IMR-90 (cell line): ENCODE results near the gene PSMA7. TPM values are rescaled to one million over a fixed set of nuclear protein-coding genes. Genes with fewer than 3 reads are reported as not detected.
A peak's percentile ranks its signal among the peaks of the same experiment; 100 is the strongest.

ENCODE experiments used
- ATAC-seq: fragments of 200-7000 bp; cut with Tn5 transposase; 2 replicates; pipeline ENCODE4 v1.9.1; 2020; ENCODE audit warnings: low read depth, mild to moderate bottlenecking, moderate library complexity
- BruUV-seq: library from RNA; stranded (reverse); fragments of 400-500 nt; replicated peaks from 2 replicates; lab custom pipeline; 2021; lab: Mats Ljungman, UMichigan
- CTCF ChIA-PET: fragments of 300-600 bp; formaldehyde crosslinking; extraction: SDS; loops from one replicate; lab custom pipeline; 2021; ENCODE audit warnings: antibody characterized with exemption; lab: Yijun Ruan, JAX
- POLR2A ChIA-PET: fragments of 300-600 bp; sonication (Branson Sonifier 250); formaldehyde crosslinking; loops from one replicate; lab custom pipeline; 2022; ENCODE audit warnings: antibody characterized with exemption; ENCODE audit not compliant: unreplicated experiment; lab: Charles Lee
- DNase-seq: peaks from one replicate; pipeline ENCODE4 v3.0.0; 2013
- H2AFZ ChIP-seq: replicated peaks from 2 replicates; pipeline ENCODE3; 2013; ENCODE audit warnings: low read length, mild to moderate bottlenecking; ENCODE audit not compliant: poor library complexity
- H2AK5ac ChIP-seq: 2 replicates; pipeline ENCODE4 v1.6.1; 2013; ENCODE audit warnings: low read depth, low read length, inconsistent platforms
- H2AK9ac ChIP-seq: replicated peaks from 2 replicates; pipeline ENCODE3; 2013; ENCODE audit warnings: mild to moderate bottlenecking, low read depth, low read length, moderate library complexity; ENCODE audit not compliant: poor library complexity
- H2BK120ac ChIP-seq: 2 replicates; pipeline ENCODE4 v1.6.1; 2013; ENCODE audit warnings: low read depth, low read length, inconsistent platforms
- H2BK15ac ChIP-seq: 3 replicates; pipeline ENCODE4 v1.6.1; 2013; ENCODE audit warnings: low read depth, low read length, inconsistent platforms
- H2BK20ac ChIP-seq: 2 replicates; pipeline ENCODE4 v1.6.1; 2013; ENCODE audit warnings: low read depth, mild to moderate bottlenecking, inconsistent platforms, low read length, moderate library complexity
- H2BK5ac ChIP-seq: 2 replicates; pipeline ENCODE4 v1.6.1; 2013; ENCODE audit warnings: mild to moderate bottlenecking, low read depth, low read length, inconsistent platforms; ENCODE audit not compliant: poor library complexity, severe bottlenecking
- H3K14ac ChIP-seq: replicated peaks from 2 replicates; pipeline ENCODE4 v1.6.1; 2013; ENCODE audit warnings: low read depth, low read length, inconsistent platforms
- H3K18ac ChIP-seq: 2 replicates; pipeline ENCODE4 v1.6.1; 2013; ENCODE audit warnings: low read depth, low read length, control low read depth
- H3K23ac ChIP-seq: 2 replicates; pipeline ENCODE4 v1.6.1; 2013; ENCODE audit warnings: low read depth, low read length, inconsistent platforms
- H3K27ac ChIP-seq: 2 replicates; pipeline ENCODE4 v1.5.1; 2013; ENCODE audit warnings: mild to moderate bottlenecking, control low read depth, low read length; ENCODE audit not compliant: insufficient read depth
- H3K27me3 ChIP-seq: 2 replicates; pipeline ENCODE4 v1.6.1; 2013; ENCODE audit warnings: low read length; ENCODE audit not compliant: control insufficient read depth, insufficient read depth
- H3K36me3 ChIP-seq: 2 replicates; pipeline ENCODE4 v1.6.1; 2013; ENCODE audit warnings: low read length, mixed read lengths; ENCODE audit not compliant: control insufficient read depth, insufficient read depth
- H3K4ac ChIP-seq: 2 replicates; pipeline ENCODE4 v1.6.1; 2013; ENCODE audit warnings: low read depth, low read length, inconsistent platforms
- H3K4me1 ChIP-seq: 2 replicates; pipeline ENCODE4 v1.6.1; 2013; ENCODE audit warnings: low read length, mixed read lengths; ENCODE audit not compliant: control insufficient read depth, insufficient read depth
- H3K4me2 ChIP-seq: 2 replicates; pipeline ENCODE4 v1.6.1; 2013; ENCODE audit warnings: low read depth, mild to moderate bottlenecking, control low read depth, low read length, moderate library complexity
- H3K4me3 ChIP-seq: 2 replicates; pipeline ENCODE4 v1.5.1; 2013; ENCODE audit warnings: low read depth, mild to moderate bottlenecking, control low read depth, low read length, moderate library complexity; ENCODE audit not compliant: insufficient read depth
- H3K56ac ChIP-seq: 2 replicates; pipeline ENCODE4 v1.6.1; 2013; ENCODE audit warnings: low read length, inconsistent platforms; ENCODE audit not compliant: insufficient read depth; ENCODE audit errors: extremely low read depth
- H3K79me1 ChIP-seq, 2 experiments: 2 replicates each; pipeline ENCODE4 v1.6.1; 2013; ENCODE audit warnings: low read length in 2 of 2, inconsistent platforms in 1 of 2, low read depth in 1 of 2
- H3K9ac ChIP-seq: 2 replicates; pipeline ENCODE4 v1.6.1; 2013; ENCODE audit warnings: low read depth, low read length, control low read depth
- H3K9me1 ChIP-seq: 2 replicates; pipeline ENCODE4 v1.6.1; 2013; ENCODE audit warnings: low read length, inconsistent platforms; ENCODE audit not compliant: insufficient read depth
- H3K9me3 ChIP-seq: 2 replicates; pipeline ENCODE4 v1.6.1; 2013; ENCODE audit warnings: low read length; ENCODE audit not compliant: control insufficient read depth, insufficient read depth
- H4K20me1 ChIP-seq: 2 replicates; pipeline ENCODE4 v1.6.1; 2013; ENCODE audit warnings: low read length, inconsistent platforms; ENCODE audit not compliant: insufficient read depth
- H4K5ac ChIP-seq: 2 replicates; pipeline ENCODE4 v1.6.1; 2013; ENCODE audit warnings: mild to moderate bottlenecking, low read depth, low read length, control low read depth
- H4K8ac ChIP-seq, 2 experiments: 2 replicates each; pipeline ENCODE4 v1.6.1; 2013; ENCODE audit warnings: low read depth in 2 of 2, low read length in 2 of 2, control low read depth in 1 of 2, inconsistent platforms in 1 of 2
- H4K91ac ChIP-seq: 2 replicates; pipeline ENCODE4 v1.6.1; 2013; ENCODE audit warnings: low read depth, low read length, inconsistent platforms; ENCODE audit not compliant: insufficient read depth
- CHD1 ChIP-seq: IDR thresholded peaks from 2 replicates; pipeline ENCODE4 v1.6.1; 2012; ENCODE audit warnings: low read depth, low read length, improper control_type of control experiment
- RCOR1 ChIP-seq: IDR thresholded peaks from 2 replicates; pipeline ENCODE4 v1.6.1; 2012; ENCODE audit warnings: mild to moderate bottlenecking, low read length, improper control_type of control experiment; ENCODE audit not compliant: insufficient replicate concordance
- SMC3 ChIP-seq: fragments of 150-350 bp; IDR thresholded peaks from 2 replicates; pipeline ENCODE4 v1.6.1; 2016; ENCODE audit warnings: low read depth, mild to moderate bottlenecking, antibody characterized with exemption, low read length, moderate library complexity
- WGBS, 2 experiments: methylation state at CpG; one replicate each; pipeline versions ENCODE4 v1.1.5 to v1.1.7; 2013; ENCODE audit warnings: missing lambda C conversion rate in 2 of 2; ENCODE audit not compliant: insufficient read length in 1 of 2; ENCODE audit errors: extremely low coverage in 2 of 2; 5-methylcytosine and 5-hydroxymethylcytosine counted together
- dilution Hi-C: fragments of 300-500 bp; cut with HindIII; formaldehyde crosslinking; loops from one replicate; pipeline ENCODE4 v1.14.3; 2018; ENCODE audit warnings: low sequenced_read_pairs; ENCODE audit not compliant: unreplicated experiment
- in situ Hi-C: fragments of 300-500 bp; cut with MboI; formaldehyde crosslinking; loops from 3 replicates; pipeline ENCODE4 v1.14.3; 2019; ENCODE audit warnings: low sequenced_read_pairs, inconsistent platforms, mixed read lengths
- intact Hi-C: fragments of 100-400 bp; cut with micrococcal nuclease; formaldehyde crosslinking; loops from 2 replicates; pipeline ENCODE4 v1.10.0; 2022
- polyA plus RNA-seq, 3 experiments: library from polyadenylated mRNA; depleted of rRNA; stranded (reverse); fragments of >200 nt; gene quantifications; 2 replicates each; pipeline ENCODE4 v1.2.3, GENCODE V29; 2012; ENCODE audit warnings: low replicate concordance in 1 of 3
- total RNA-seq: library from RNA; depleted of rRNA; stranded (reverse); fragments of >200 nt; gene quantifications from 2 replicates; pipeline ENCODE4 v1.2.3, GENCODE V29; 2012
- TF ChIP-seq, protein P1 (sequence below): conservative IDR thresholded peaks from 2 replicates; pipeline ENCODE4 v1.5.1; 2012; ENCODE audit warnings: mild to moderate bottlenecking, low read depth, low read length, improper control_type of control experiment

Gene PSMA7
- total and polyA plus RNA-seq, 2 of the 4 experiments (the other 2 are of a cell fraction), result 417 to 458 TPM

DNA sequence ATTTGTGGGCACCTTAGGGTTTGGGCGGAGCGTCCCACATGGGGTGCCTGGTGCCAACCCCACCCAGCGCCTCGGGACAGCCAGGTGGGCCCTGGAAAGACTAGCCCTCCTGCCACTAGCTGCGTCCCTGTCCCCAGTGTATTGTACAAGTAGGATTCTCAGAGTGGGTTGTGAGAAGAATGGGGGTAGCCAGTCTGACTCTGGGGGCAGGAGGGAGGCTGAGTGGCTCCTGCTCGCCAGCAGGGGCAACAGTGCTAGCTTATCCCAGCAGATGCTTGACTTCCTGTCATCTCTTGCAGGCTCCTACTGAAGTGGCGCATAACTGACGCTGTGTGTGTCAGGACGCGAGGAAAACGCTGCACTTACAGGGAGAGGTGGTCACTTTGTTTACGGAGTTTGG lies 9.3 kb downstream of the PSMA7 start:
- Histone ChIP-seq H3K56ac (no peak overlapping the region), H3K4me1 (peaks cover 3% of the 10 kb centered on the region; the same call in 1 of the 2 replicates), H3K4me3 (no peak overlapping the region), H2BK15ac (no peak overlapping the region), H3K4me2 (no peak overlapping the region), H3K14ac (no peak overlapping the region), H3K18ac (no peak overlapping the region), H3K9ac (no peak overlapping the region), H3K27ac (no peak overlapping the region), H2BK120ac (no peak overlapping the region), H2AFZ (no peak overlapping the region), H4K91ac (no peak overlapping the region), H2AK9ac (no peak overlapping the region), H3K36me3 (peaks cover 82% of the 10 kb centered on the region), H3K9me1 (no peaks in the 10 kb centered on the region; the same call in 1 of the 2 replicates), H4K20me1 (peaks cover 71% of the 10 kb centered on the region), H3K9me3 (no peaks in the 10 kb centered on the region), H2AK5ac (no peak overlapping the region), H2BK20ac (no peak overlapping the region), H4K8ac (no peak overlapping the region), H3K4ac (no peak overlapping the region), H3K23ac (no peak overlapping the region), H4K5ac (no peak overlapping the region), H2BK5ac (no peak overlapping the region), H3K27me3 (no peaks in the 10 kb centered on the region), H3K79me1 (peaks cover 8 to 71% of the 10 kb centered on the region in 2 experiments)
- ChIA-PET POLR2A (no interaction called here), CTCF (no interaction called here)
- intact Hi-C loops (no loop called here), in situ Hi-C loops (no loop called here), dilution Hi-C loops (no loop called here)
- 92% methylated on average over 2 of the region's 12 CpGs; no CpG with 5 or more reads in 1 of the 2 experiments for WGBS, 2 experiments
- no TSS peak for BruUV-seq
- ATAC-seq (peak; percentile 30; the same call in 1 of the 2 replicates), DNase-seq (no peak)
- TF ChIP-seq, protein P1, sequence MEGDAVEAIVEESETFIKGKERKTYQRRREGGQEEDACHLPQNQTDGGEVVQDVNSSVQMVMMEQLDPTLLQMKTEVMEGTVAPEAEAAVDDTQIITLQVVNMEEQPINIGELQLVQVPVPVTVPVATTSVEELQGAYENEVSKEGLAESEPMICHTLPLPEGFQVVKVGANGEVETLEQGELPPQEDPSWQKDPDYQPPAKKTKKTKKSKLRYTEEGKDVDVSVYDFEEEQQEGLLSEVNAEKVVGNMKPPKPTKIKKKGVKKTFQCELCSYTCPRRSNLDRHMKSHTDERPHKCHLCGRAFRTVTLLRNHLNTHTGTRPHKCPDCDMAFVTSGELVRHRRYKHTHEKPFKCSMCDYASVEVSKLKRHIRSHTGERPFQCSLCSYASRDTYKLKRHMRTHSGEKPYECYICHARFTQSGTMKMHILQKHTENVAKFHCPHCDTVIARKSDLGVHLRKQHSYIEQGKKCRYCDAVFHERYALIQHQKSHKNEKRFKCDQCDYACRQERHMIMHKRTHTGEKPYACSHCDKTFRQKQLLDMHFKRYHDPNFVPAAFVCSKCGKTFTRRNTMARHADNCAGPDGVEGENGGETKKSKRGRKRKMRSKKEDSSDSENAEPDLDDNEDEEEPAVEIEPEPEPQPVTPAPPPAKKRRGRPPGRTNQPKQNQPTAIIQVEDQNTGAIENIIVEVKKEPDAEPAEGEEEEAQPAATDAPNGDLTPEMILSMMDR, result peak; percentile 18; the same call in 1 of the 2 replicates
- TF ChIP-seq SMC3 (no peak), CHD1 (no peak), RCOR1 (no peak)
